ENCODE results near the gene MFF.

Gene MFF

DNA sequence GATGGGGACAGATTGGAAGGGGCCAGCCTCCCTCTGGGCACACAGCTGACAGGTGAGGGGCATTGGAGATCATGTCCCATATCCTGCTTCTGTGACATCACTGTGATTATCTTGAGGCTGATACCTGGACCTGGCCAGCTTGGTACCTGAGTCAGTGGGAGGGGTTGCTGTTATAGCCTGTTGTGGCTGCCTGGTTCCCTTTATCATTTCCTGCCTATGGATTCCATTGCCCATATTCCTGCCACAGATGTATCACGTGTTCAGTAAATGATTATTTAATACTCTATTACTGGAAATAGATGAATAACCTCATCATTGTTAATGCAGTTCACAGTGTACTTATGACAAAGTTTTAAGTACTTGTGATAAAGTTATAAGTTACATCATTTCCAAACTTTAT lies 70.5 kb downstream of the MFF start:
- no peak overlapping the region for H3K4me3 ChIP-seq (ENCODE audit: low read depth, low read length)
- TF ChIP-seq, protein P1, sequence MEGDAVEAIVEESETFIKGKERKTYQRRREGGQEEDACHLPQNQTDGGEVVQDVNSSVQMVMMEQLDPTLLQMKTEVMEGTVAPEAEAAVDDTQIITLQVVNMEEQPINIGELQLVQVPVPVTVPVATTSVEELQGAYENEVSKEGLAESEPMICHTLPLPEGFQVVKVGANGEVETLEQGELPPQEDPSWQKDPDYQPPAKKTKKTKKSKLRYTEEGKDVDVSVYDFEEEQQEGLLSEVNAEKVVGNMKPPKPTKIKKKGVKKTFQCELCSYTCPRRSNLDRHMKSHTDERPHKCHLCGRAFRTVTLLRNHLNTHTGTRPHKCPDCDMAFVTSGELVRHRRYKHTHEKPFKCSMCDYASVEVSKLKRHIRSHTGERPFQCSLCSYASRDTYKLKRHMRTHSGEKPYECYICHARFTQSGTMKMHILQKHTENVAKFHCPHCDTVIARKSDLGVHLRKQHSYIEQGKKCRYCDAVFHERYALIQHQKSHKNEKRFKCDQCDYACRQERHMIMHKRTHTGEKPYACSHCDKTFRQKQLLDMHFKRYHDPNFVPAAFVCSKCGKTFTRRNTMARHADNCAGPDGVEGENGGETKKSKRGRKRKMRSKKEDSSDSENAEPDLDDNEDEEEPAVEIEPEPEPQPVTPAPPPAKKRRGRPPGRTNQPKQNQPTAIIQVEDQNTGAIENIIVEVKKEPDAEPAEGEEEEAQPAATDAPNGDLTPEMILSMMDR (IDR thresholded peaks at IDR 0.05; ENCODE audit: borderline replicate concordance, insufficient read depth, low read depth, low read length), result no peak

DNA sequence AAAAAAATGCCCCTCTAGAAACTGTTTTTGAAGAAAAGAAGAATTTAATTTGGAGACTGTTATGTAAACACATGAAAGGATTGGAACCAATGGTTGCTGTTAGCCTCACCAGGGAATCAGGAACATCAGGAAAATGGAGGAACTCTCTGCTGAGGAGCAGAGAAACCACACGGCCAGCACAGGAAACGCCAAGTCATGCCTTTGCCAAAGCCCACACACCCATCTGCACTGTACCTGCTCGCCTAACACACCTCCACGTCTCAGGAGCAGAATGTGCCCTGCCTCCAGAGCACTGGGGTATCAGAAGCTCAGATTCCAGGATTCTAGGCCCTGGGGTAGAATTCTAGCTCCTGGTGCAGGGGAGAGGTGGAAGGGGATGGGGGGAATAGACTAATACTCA lies 72.5 kb downstream of the MFF start:
- TF ChIP-seq, protein P1 (IDR thresholded peaks at IDR 0.05; ENCODE audit: borderline replicate concordance, insufficient read depth, low read depth, low read length), result no peak
- no peak overlapping the region for H3K4me3 ChIP-seq (ENCODE audit: low read depth, low read length)

DNA sequence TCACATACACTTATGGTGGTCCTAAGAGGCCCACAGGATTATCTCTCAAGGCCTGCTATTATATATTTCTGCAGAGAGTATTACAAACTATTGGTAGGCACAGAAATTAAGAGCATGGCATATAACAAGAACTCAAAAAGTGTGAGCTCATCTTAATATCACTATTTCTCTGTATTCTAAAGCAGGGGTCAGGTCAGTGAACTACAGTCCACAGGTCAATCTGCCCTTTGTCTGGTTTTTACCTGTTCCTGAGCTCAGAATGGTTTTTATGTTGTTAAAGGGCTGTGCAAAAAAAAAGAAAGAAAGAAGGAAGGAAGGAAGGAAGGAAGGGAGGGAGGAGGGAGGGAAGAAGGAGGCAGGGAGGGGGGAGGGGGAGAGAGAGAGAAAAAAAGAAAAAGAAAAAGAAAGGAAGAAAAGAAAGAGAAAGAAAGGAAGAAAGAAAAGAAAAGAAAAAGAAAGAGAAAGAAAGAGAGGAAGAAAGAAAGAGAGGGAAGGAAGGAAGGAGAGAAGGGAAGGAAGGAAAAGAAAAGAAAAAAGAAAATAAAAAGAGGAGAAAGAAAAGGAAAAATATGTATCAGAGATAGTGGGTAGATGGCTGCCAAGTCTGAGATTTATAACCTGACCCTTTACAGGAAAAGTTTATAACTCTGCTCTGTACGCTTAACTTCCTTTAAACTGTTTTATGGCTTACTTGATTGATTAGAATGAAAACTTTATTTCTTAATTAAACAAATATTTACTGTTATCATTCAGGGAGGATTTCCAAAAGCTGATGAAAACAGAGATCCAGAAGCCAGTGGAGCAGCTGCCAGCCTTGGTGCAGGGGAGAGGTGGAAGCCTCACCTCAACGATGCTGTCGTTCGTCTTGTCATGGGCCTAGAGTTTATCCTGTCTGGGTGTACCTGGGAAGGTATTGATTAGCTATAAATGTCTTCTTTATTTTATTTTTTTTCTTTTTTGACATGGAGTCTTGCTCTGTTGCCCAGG lies 73.9 kb downstream of the MFF start:
- TF ChIP-seq, protein P1 (IDR thresholded peaks at IDR 0.05; ENCODE audit: borderline replicate concordance, insufficient read depth, low read depth, low read length), result no peak
- no peak overlapping the region for H3K4me3 ChIP-seq (ENCODE audit: low read depth, low read length)

DNA sequence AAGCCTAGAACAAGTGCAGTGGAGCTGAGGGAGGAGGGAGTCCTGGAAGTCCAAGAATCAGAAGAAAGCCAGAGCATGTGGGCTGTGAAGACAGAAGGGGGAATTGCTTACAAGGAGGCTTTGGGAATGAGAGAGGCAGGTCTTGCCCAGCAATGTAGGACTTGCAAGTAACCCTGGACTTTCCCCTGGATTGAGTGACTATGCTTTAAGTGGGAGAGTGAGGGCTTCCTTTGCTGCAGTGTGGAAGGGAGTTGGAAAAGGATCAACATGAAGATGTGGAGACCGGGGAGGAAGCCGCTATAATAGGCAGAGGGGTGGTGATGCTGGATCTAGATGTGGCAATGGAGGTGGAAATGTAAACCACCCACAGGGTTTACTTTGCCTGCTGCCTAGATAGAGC lies 76.5 kb downstream of the MFF start:
- TF ChIP-seq, protein P1 (IDR thresholded peaks at IDR 0.05; ENCODE audit: borderline replicate concordance, insufficient read depth, low read depth, low read length), result no peak
- no peak overlapping the region for H3K4me3 ChIP-seq (ENCODE audit: low read depth, low read length)

DNA sequence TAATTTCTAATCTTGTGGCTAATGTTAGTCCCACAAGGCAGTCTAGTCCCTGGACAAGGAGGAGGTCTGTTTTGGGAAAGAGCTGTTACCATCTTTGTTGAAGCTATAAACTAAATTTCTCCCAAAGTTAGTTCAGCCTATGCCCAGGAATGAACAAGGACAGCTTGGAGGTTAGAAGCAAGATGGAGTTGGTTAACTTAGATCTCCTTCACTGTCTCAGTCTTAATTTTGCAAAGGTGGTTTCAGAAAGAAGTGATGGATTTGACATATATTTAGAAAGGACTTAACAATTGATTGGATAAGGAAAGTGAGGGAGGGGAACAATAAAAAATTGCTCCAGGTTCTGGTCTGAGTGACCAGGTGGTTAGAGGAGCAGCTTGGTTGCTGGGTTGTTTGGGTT lies 77.3 kb downstream of the MFF start:
- no peak overlapping the region for H3K4me3 ChIP-seq (ENCODE audit: low read depth, low read length)
- TF ChIP-seq, protein P1 (IDR thresholded peaks at IDR 0.05; ENCODE audit: borderline replicate concordance, insufficient read depth, low read depth, low read length), result no peak

DNA sequence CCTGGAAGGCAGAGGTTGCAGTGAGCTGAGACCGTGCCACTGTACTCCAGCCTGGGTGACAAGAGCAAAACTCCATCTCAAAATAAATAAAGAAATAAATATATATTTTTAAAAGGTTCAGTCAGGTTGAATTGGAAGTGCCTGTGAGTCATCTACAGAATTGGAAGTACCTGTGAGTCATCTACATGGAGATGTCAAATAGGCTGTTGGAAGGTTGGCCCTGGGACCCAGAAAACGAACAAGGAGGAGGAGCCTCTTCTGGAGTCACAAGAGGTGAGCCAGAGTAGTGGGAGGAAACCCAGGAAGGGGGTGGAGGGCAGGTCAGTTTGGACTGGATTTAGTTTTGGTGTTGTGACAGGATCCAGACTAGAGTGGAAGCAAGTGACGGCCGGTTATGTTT lies 77.9 kb downstream of the MFF start:
- no peak overlapping the region for H3K4me3 ChIP-seq (ENCODE audit: low read depth, low read length)
- TF ChIP-seq, protein P1 (IDR thresholded peaks at IDR 0.05; ENCODE audit: borderline replicate concordance, insufficient read depth, low read depth, low read length), result no peak
